ENCODE results near the gene MCTP1. TPM values are rescaled to one million over a fixed set of nuclear protein-coding genes. Genes with fewer than 3 reads are reported as not detected.
A peak's percentile ranks its signal among the peaks of the same experiment; 100 is the strongest.

MCTP1 gene
- total and polyA plus RNA-seq, 2 experiments from 2014 or later: 0.23 TPM; not detected in 1

DNA sequence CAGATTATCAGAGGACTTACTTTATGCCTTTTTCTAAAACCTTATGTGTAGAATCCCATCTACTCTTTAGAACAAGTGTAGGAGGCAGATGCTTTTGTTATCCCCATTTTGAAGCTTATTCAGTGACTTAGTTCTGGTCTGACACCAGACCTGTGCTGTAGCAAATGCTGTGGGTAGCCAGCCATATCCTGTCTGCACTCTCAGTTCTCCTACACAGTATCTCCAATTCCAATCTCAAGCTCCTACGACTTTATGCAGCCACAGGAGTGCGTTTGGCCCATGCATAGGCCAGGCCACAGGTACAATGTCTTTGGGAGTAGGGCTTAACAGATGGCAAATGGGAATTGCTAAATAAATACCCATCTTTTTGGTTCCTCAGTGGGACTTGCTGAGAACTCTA lies 292.6 kb downstream of the MCTP1 start:
- WGBS, 2 experiments (ENCODE audit: low coverage in 1 of 2, low lambda C conversion rate in 2 of 2, missing lambda C conversion rate in 2 of 2): 82 to 83% methylated on average over 2 of the region's 2 CpGs

DNA sequence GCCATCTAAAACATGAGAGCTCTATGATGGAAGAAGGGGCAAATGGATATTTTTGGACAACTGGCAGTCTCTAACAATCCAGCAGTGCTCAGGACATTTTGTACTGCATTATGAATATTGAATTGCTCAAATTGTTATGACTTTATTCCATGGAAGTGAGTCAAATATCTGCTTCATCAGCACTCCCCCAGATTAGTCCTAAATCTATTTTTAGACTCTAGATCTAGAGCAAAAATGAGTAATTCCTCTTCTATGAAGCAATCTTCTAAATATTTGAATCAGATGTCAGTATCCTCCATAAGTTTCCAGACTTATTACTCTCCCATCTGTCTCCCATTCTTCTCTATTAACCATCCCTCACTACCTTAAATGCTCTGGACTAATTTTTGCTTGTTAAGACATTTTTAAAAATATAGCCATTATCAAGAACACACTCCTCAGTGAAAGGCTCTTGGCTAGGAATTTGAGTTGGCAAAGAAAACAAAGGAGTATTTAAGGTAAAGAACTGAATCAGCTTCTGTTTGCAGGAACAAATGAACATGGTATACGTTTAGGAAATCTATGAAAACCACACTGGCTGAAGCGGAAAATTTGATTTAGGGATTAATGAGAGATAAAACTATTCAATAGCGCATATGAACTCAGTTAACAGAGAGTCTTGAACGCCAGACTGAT lies 300.9 kb downstream of the MCTP1 start:
- Histone ChIP-seq H3K27me3 (replicated peaks; ENCODE audit: insufficient read depth) (no peaks in the 10 kb centered on the region), H3K36me3 (ENCODE audit: low read depth) (no peaks in the 10 kb centered on the region), H4K20me1 (ENCODE audit: insufficient read depth) (no peaks in the 10 kb centered on the region), H3K79me2 (ENCODE audit: insufficient read depth) (no peaks in the 10 kb centered on the region), H3K4me3 (no peak overlapping the region), H3K9me3 (ENCODE audit: low read depth) (no peaks in the 10 kb centered on the region), H3K4me2 (ENCODE audit: unreplicated experiment) (peak overlapping the region; percentile 48), H3K27ac (peak overlapping the region; percentile 8; the same call in 1 of the 2 replicates), H2AFZ (no peak overlapping the region), H3K9ac (no peak overlapping the region), H3F3A (ENCODE audit: insufficient read depth) (peaks cover 11% of the 10 kb centered on the region; the same call in 1 of the 2 replicates), H3K4me1 (ENCODE audit: insufficient read depth) (peaks cover 11% of the 10 kb centered on the region), H3K9me2 (ENCODE audit: insufficient read depth) (no peaks in the 10 kb centered on the region)
- DNase-seq: peak; percentile 86
- no peak for TF ChIP-seq EZH2phosphoT487 (IDR thresholded peaks at IDR 0.05; ENCODE audit: insufficient read depth, low read depth)
- TF ChIP-seq EZH2 (IDR thresholded peaks at IDR 0.05; ENCODE audit: insufficient read depth, poor library complexity, severe bottlenecking): no peak
- in situ Hi-C loops (cut with MboI): no loop called here
- 60 to 65% methylated on average over 4 of the region's 4 CpGs for WGBS, 2 experiments (ENCODE audit: low coverage in 1 of 2, low lambda C conversion rate in 2 of 2, missing lambda C conversion rate in 2 of 2)

More for the DNA sequence above, 292.6 kb downstream of the MCTP1 start:
- in situ Hi-C loops (cut with MboI): no loop called here
- Histone ChIP-seq H3K4me1 (ENCODE audit: insufficient read depth) (no peaks in the 10 kb centered on the region), H3K36me3 (ENCODE audit: low read depth) (no peaks in the 10 kb centered on the region), H3K4me2 (ENCODE audit: unreplicated experiment) (no peak overlapping the region), H4K20me1 (ENCODE audit: insufficient read depth) (no peaks in the 10 kb centered on the region), H3K4me3 (no peak overlapping the region), H3K79me2 (ENCODE audit: insufficient read depth) (no peaks in the 10 kb centered on the region), H3K9me3 (ENCODE audit: low read depth) (no peaks in the 10 kb centered on the region), H3K27me3 (replicated peaks; ENCODE audit: insufficient read depth) (no peaks in the 10 kb centered on the region), H3K9ac (no peak overlapping the region), H3K27ac (no peak overlapping the region), H2AFZ (no peak overlapping the region), H3F3A (ENCODE audit: insufficient read depth) (no peaks in the 10 kb centered on the region), H3K9me2 (ENCODE audit: insufficient read depth) (no peaks in the 10 kb centered on the region)
- TF ChIP-seq EZH2 (IDR thresholded peaks at IDR 0.05; ENCODE audit: insufficient read depth, poor library complexity, severe bottlenecking) (no peak), EZH2phosphoT487 (IDR thresholded peaks at IDR 0.05; ENCODE audit: insufficient read depth, low read depth) (no peak)
- no peak for DNase-seq

GRCh38 chr5:94977437-94977836 lies 307.5 kb downstream of the MCTP1 start:
- H3K79me2 ChIP-seq (ENCODE audit: insufficient read depth): no peaks in the 10 kb centered on the region
- peaks cover 6% of the 10 kb centered on the region; the same call in 1 of the 2 replicates for H3K27me3 ChIP-seq (replicated peaks; ENCODE audit: insufficient read depth)
- H3K4me2 ChIP-seq (ENCODE audit: unreplicated experiment): no peak overlapping the region
- H3K27ac ChIP-seq: no peak overlapping the region
- H3K4me3 ChIP-seq: no peak overlapping the region
- no peaks in the 10 kb centered on the region for H3K9me2 ChIP-seq (ENCODE audit: insufficient read depth)
- no peaks in the 10 kb centered on the region for H4K20me1 ChIP-seq (ENCODE audit: insufficient read depth)
- H2AFZ ChIP-seq: no peak overlapping the region
- H3F3A ChIP-seq (ENCODE audit: insufficient read depth): no peaks in the 10 kb centered on the region
- WGBS, 2 experiments (ENCODE audit: low coverage in 1 of 2, low lambda C conversion rate in 2 of 2, missing lambda C conversion rate in 2 of 2): 5 to 8% methylated on average over 2 of the region's 2 CpGs
- no peaks in the 10 kb centered on the region for H3K9me3 ChIP-seq (ENCODE audit: low read depth)
- in situ Hi-C loops (cut with MboI): no loop called here
- TF ChIP-seq EZH2phosphoT487 (IDR thresholded peaks at IDR 0.05; ENCODE audit: insufficient read depth, low read depth): no peak
- no peak for TF ChIP-seq EZH2 (IDR thresholded peaks at IDR 0.05; ENCODE audit: insufficient read depth, poor library complexity, severe bottlenecking)
- DNase-seq: no peak
- H3K4me1 ChIP-seq (ENCODE audit: insufficient read depth): no peaks in the 10 kb centered on the region
- no peak overlapping the region for H3K9ac ChIP-seq
- no peaks in the 10 kb centered on the region for H3K36me3 ChIP-seq (ENCODE audit: low read depth)

DNA sequence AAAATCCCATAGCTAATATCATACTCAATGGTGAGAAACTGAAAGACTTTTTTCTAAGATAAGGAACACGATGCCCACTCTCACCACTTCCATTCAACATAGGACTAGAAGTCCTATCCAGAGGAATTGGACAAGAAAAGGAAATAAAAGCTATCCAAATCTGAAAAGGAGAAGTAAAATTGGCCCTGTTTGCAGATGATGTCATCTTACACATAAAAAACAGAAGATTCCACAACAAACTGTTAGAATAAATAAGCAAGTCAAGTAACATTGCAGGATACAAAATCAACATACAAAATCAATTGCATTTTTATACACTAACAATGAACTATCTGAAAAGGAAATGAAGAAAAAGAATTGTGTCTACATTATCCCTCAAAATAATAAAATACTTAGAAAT lies 308.0 kb downstream of the MCTP1 start:
- Histone ChIP-seq H3K27me3 (replicated peaks; ENCODE audit: insufficient read depth) (peaks cover 6% of the 10 kb centered on the region; the same call in 1 of the 2 replicates), H3K27ac (no peak overlapping the region), H2AFZ (no peak overlapping the region), H3K4me2 (ENCODE audit: unreplicated experiment) (no peak overlapping the region), H3K9me2 (ENCODE audit: insufficient read depth) (no peaks in the 10 kb centered on the region), H3K36me3 (ENCODE audit: low read depth) (no peaks in the 10 kb centered on the region), H3K9ac (no peak overlapping the region), H3F3A (ENCODE audit: insufficient read depth) (no peaks in the 10 kb centered on the region), H3K4me1 (ENCODE audit: insufficient read depth) (no peaks in the 10 kb centered on the region), H3K4me3 (no peak overlapping the region), H3K79me2 (ENCODE audit: insufficient read depth) (no peaks in the 10 kb centered on the region), H3K9me3 (ENCODE audit: low read depth) (no peaks in the 10 kb centered on the region), H4K20me1 (ENCODE audit: insufficient read depth) (no peaks in the 10 kb centered on the region)
- 71 to 74% methylated on average over 1 of the region's 1 CpG for WGBS, 2 experiments (ENCODE audit: low coverage in 1 of 2, low lambda C conversion rate in 2 of 2, missing lambda C conversion rate in 2 of 2)
- no peak for DNase-seq
- TF ChIP-seq EZH2 (IDR thresholded peaks at IDR 0.05; ENCODE audit: insufficient read depth, poor library complexity, severe bottlenecking) (no peak), EZH2phosphoT487 (IDR thresholded peaks at IDR 0.05; ENCODE audit: insufficient read depth, low read depth) (no peak)
- in situ Hi-C loops (cut with MboI): no loop called here

All from GM23248 (cell line).